WI38 (cell line): ENCODE measurements around the gene COL4A2.

Experiments used
- H3K4me3 ChIP-seq: 2 replicates; pipeline ENCODE4 v1.5.1; 2011; ENCODE audit warnings: low read depth, mild to moderate bottlenecking, control low read depth, low read length
- CTCF ChIP-seq: IDR thresholded peaks from 2 replicates; pipeline ENCODE4 v1.5.1; 2012; ENCODE audit warnings: low read depth, mild to moderate bottlenecking, control low read depth, low read length

The COL4A2 gene

GRCh38 chr13:110552767-110553166 lies 245.7 kb downstream of the COL4A2 start:
- TF ChIP-seq CTCF: no peak

GRCh38 chr13:110553417-110553816 lies 246.3 kb downstream of the COL4A2 start:
- no peak for TF ChIP-seq CTCF

More at GRCh38 chr13:110552767-110553166, 245.7 kb downstream of the COL4A2 start:
- H3K4me3 ChIP-seq: no peak overlapping the region

GRCh38 chr13:110554227-110554836 lies 247.2 kb downstream of the COL4A2 start:
- H3K4me3 ChIP-seq: no peak overlapping the region
- TF ChIP-seq CTCF: no peak

More at GRCh38 chr13:110553417-110553816, 246.3 kb downstream of the COL4A2 start:
- no peak overlapping the region for H3K4me3 ChIP-seq

GRCh38 chr13:110554946-110555345 lies 247.9 kb downstream of the COL4A2 start:
- TF ChIP-seq CTCF: no peak
- H3K4me3 ChIP-seq: no peak overlapping the region

GRCh38 chr13:110555601-110556223 lies 248.6 kb downstream of the COL4A2 start:
- no peak overlapping the region for H3K4me3 ChIP-seq
- TF ChIP-seq CTCF: no peak

GRCh38 chr13:110556224-110556606 lies 249.1 kb downstream of the COL4A2 start:
- no peak overlapping the region for H3K4me3 ChIP-seq
- no peak for TF ChIP-seq CTCF

- no peak for TF ChIP-seq CTCF
- H3K4me3 ChIP-seq: no peak overlapping the region
These were observed 250.0 kb downstream of the COL4A2 start for GRCh38 chr13:110557082-110557481.
